ENCODE results near the gene ATG9B.
A peak's percentile ranks its signal among the peaks of the same experiment; 100 is the strongest.

Gene ATG9B

DNA sequence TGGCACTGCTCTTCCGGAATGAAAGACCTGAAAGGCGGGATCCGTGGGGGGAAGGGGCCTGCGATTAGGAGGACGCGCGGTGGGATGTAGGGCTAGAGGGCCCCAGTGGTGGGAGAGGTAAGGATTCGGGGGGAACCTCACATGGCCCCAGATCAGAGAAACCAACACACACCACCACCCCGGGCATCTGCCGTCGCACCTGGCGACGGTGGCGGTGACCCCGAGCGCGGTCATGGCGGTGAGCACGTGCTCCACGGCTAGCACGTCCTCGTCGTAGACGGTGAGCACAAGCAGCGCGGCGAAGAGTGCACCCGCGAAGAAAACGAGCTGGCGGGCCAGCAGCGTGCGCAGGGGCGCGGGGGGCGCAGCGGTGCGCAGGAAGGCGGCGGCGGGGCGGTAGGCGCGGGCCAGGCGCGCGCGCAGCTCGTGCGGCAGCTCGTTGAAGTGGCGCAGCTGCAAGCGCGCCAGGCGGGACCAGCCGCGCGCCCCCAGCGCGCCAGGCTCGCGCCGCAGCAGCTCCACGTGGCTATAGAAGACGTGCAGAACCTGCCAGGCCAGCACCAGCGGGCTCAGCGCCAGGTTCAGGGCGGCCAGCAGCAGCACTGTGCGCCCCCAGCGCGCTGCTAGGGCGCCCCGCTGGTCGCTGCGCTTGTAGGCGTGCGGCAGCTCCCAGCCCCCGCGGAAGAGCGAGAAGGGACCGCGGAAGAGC, 5.7 kb downstream of the ATG9B start:
- peak; percentile 48 for DNase-seq (ENCODE audit: low read depth)
- H3K4me3 ChIP-seq (ENCODE audit: low read length): peak overlapping the region; percentile 4
- TF ChIP-seq CTCF (IDR thresholded peaks at IDR 0.05; ENCODE audit: insufficient read depth, low read depth, low read length, missing control alignments): no peak

- no peak overlapping the region for H3K4me3 ChIP-seq (ENCODE audit: low read length)
- DNase-seq (ENCODE audit: low read depth): peak; percentile 51
- TF ChIP-seq CTCF (IDR thresholded peaks at IDR 0.05; ENCODE audit: insufficient read depth, low read depth, low read length, missing control alignments): peak; percentile 74
These were observed 6.3 kb downstream of the ATG9B start for GRCh38 chr7:151017953-151018420.

DNA sequence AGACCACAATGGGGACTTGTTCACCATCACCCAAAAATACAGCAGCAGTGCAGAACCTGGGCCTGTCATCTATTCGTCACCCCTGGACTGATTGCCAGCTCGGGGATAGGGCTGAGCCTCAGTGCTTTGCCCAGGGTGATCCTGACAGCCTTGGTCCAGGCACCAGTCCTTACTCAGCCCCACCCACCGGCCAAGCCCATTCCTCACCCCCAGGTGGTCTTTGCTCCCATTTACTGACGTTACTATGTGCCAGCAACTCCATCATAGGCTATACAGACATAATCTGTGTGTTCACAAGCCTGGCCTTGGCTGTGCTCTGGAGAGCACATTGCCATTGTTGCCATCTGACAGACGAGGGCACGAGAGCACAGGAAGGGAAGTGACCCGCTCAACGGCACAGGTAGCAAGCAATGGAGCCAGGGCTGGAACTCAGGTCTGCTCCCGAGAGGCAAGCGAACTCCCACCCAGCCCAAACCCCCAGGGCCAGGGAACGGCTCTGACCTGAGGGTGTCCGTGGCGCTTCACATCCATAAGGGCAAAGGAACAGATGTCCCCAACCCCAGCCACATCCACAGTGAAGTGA, 6.8 kb downstream of the ATG9B start:
- no peak overlapping the region for H3K4me3 ChIP-seq (ENCODE audit: low read length)
- no peak for TF ChIP-seq CTCF (IDR thresholded peaks at IDR 0.05; ENCODE audit: insufficient read depth, low read depth, low read length, missing control alignments)
- no peak for DNase-seq (ENCODE audit: low read depth)

DNA sequence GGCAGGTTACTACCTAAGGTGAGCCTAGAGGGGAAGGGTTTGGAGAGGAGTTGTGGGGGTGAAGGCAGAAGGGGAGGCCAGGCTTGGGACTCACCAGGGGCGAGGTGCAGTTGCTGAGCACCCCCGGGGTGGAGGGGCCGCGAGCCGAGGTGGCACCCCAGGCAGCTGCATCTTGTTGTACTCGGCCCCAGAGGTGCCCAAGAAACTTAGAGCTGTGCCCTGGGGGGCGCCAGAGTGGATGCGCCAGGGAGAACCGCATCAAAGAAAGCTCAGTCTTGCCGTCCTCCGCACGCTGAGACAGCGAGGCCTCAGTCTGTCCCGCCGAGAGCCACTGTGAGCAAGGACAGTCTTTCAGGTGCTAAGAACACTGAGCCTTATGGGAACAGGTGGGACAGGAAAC, 7.4 kb downstream of the ATG9B start:
- TF ChIP-seq CTCF (IDR thresholded peaks at IDR 0.05; ENCODE audit: insufficient read depth, low read depth, low read length, missing control alignments): no peak
- no peak for DNase-seq (ENCODE audit: low read depth)
- no peak overlapping the region for H3K4me3 ChIP-seq (ENCODE audit: low read length)

DNA sequence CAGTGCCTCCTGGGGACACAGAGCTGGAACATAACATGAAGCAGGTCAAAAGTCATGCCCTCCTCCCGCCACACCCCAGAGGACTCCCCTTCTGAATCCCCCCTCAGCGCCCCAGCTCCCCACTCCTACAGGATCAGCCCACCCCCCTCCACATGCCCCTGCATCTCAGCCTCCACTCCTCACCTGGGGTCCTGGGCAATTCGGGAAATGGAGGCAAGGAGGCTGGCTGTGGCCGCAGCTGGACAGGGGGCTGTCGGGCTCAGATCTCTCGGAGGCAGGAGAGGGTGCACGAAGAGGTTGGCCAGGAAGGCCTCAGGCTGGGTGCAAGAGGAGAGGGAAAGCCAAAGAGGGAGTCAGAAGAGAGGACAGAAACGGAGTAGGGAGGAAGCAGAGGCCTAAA, 7.8 kb downstream of the ATG9B start:
- no peak overlapping the region for H3K4me3 ChIP-seq (ENCODE audit: low read length)
- DNase-seq (ENCODE audit: low read depth): no peak
- no peak for TF ChIP-seq CTCF (IDR thresholded peaks at IDR 0.05; ENCODE audit: insufficient read depth, low read depth, low read length, missing control alignments)

DNA sequence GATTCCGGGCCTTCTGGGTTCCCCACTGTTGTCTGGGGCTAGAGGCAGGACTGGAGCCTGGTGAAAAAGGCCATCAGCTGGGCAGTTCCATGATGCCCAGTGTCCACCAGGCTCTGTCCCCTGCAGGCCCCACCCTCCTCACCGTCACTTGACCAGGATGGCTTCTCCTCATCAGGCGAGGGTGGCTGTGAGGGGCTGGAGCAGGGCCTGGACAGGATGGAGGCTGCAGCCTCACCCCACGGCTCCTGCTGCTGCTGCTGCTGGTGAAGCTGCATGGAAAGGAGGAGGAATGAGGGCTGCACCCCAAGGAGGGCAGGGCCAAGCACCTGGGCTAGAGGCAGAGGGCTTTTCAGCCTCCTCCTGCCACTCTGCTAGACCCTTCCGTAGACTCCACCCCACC, 8.3 kb downstream of the ATG9B start:
- no peak for TF ChIP-seq CTCF (IDR thresholded peaks at IDR 0.05; ENCODE audit: insufficient read depth, low read depth, low read length, missing control alignments)
- no peak overlapping the region for H3K4me3 ChIP-seq (ENCODE audit: low read length)

GRCh38 chr7:151014950-151015349, 9.3 kb downstream of the ATG9B start:
- TF ChIP-seq CTCF (IDR thresholded peaks at IDR 0.05; ENCODE audit: insufficient read depth, low read depth, low read length, missing control alignments): no peak
- DNase-seq (ENCODE audit: low read depth): peak; percentile 69
- no peak overlapping the region for H3K4me3 ChIP-seq (ENCODE audit: low read length)

More for the DNA sequence above, 8.3 kb downstream of the ATG9B start:
- DNase-seq (ENCODE audit: low read depth): no peak

Measured in epithelial cell of esophagus (primary cell).